Activated CD4-positive, alpha-beta T cell treated with anti-CD3 and anti-CD28 coated beads, Interleukin-2, amount 10 ng/mL, durations not matched to agents 24 days and 14 days (primary cell): Measurements from ENCODE around the gene ZFR2. TPM values are rescaled to one million over a fixed set of nuclear protein-coding genes. Genes with fewer than 3 reads are reported as not detected.

ENCODE experiments used
- DNase-seq: peaks from one replicate; pipeline ENCODE4 v3.0.0; 2022
- H3K27ac Mint-ChIP-seq: one replicate; pipeline ENCODE4 v1.8.0; 2022; ENCODE audit warnings: mild to moderate bottlenecking, mixed read lengths
- H3K27me3 Mint-ChIP-seq: one replicate; pipeline ENCODE4 v1.8.0; 2022; ENCODE audit warnings: mixed read lengths
- H3K36me3 Mint-ChIP-seq: one replicate; pipeline ENCODE4 v1.8.0; 2022; ENCODE audit warnings: low read depth, mild to moderate bottlenecking, mixed read lengths
- H3K4me1 Mint-ChIP-seq: one replicate; pipeline ENCODE4 v1.8.0; 2021; ENCODE audit warnings: mixed read lengths
- H3K4me3 Mint-ChIP-seq: one replicate; pipeline ENCODE4 v1.8.0; 2022; ENCODE audit warnings: mild to moderate bottlenecking, moderate library complexity, mixed read lengths
- H3K9me3 Mint-ChIP-seq: one replicate; pipeline ENCODE4 v1.8.0; 2021; ENCODE audit warnings: mixed read lengths
- intact Hi-C: fragments of 100-400 bp; cut with micrococcal nuclease; formaldehyde crosslinking; loops from one replicate; pipeline ENCODE4 v1.15.1; 2023
- total RNA-seq: library from RNA; stranded (reverse); gene quantifications from 2 replicates; pipeline ENCODE4 v1.2.3, GENCODE V29; 2022

ZFR2 gene
- total RNA-seq, 1 donor from 2014 or later = not detected

DNA sequence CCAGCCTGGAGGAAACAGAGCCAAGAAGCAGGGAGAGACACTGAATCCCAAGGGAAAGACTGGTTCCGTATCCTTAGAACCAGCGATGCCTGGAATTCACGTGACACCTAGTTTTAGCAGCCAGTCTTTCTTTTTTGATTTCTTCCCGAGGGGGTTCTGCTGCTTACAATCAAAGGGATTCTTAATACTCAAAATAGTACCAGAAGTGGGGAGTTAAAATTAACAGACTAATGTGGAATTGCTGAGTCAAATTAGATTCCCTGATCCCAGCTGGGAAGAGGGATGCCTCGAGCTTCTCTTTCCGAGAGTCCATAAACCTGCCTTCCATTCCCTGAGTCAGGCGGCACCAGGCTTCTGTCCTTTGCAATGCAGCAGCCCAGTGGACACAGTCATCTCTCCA, 77.9 kb downstream of the ZFR2 start:
- Mint-ChIP-seq H3K27ac (no peak overlapping the region), H3K4me1 (peaks cover 2% of the 10 kb centered on the region), H3K9me3 (no peaks in the 10 kb centered on the region), H3K27me3 (peaks cover 14% of the 10 kb centered on the region), H3K4me3 (no peak overlapping the region), H3K36me3 (no peaks in the 10 kb centered on the region)
- intact Hi-C loops = no loop called here
- no peak for DNase-seq

DNA sequence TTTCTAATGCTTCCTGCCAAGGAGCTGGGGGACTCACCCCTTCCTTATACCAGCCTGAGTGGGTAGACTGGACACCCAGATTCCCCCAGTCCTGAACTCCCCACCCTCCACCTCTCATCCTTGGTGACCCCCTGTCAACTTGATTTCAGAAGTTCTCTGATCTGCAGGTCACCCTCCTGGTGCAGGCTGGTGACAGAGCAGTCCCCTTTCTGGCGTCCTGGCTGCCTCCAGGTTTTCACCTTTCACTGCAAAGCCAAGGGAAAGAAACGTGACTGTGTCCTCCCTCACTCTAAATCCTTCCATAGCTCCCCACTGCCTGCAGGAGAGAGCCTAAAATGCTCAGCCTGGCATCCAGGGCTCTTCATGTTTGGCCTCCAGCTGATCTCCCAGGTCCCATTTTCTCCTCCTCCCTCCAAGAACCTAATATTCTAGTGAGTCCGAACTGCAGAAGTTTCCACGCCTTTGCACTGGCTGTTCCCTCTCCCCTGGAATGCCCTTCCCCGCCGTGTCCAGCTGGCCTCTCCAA, 78.6 kb downstream of the ZFR2 start:
- intact Hi-C loops = no loop called here
- no peak overlapping the region for H3K4me3 Mint-ChIP-seq
- no peaks in the 10 kb centered on the region for H3K9me3 Mint-ChIP-seq
- H3K27ac Mint-ChIP-seq = no peak overlapping the region
- H3K4me1 Mint-ChIP-seq = peaks cover 2% of the 10 kb centered on the region
- DNase-seq = no peak
- no peaks in the 10 kb centered on the region for H3K36me3 Mint-ChIP-seq
- peaks cover 14% of the 10 kb centered on the region for H3K27me3 Mint-ChIP-seq

DNA sequence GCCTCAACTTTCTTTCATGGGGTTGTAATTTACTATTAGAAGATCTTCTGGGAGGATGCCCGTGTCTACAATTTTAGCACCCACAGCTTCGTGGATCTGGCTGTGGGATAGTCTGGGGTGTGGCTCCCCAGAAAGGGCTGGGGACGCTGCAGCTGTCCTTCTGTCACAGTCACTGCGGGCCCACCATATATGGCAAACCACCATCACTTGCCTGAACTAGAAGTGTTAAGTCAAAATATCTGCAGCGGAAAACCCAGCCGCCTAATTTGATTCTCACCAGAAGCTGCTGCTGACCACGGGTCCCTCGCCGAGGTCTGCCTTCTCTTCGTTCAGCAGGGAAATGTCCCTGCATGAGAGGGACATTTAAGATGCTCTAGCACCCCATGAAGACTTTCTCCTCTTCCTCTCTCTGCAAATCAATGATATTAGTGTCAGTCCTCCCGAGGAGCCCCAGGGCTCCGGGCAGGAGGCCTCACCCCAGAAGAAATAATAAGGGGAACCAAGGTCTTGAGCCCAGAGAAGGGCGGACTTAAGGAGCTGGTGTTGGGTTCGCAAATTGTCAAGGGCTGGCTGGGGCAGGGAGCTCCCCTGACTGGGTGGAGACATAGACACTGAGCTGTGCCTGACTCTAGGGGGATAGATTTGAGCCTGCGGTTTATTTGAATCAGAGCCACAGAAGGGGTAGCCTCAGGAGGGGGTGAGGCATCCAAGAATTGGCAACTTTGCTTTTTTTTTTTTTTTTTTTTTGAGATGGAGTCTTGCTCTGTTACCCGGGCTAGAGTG, 79.7 kb downstream of the ZFR2 start:
- Mint-ChIP-seq H3K4me1 (peaks cover 4% of the 10 kb centered on the region), H3K27ac (no peak overlapping the region), H3K4me3 (no peak overlapping the region), H3K9me3 (no peaks in the 10 kb centered on the region), H3K27me3 (peaks cover 16% of the 10 kb centered on the region), H3K36me3 (peaks cover 3% of the 10 kb centered on the region)
- no peak for DNase-seq
- intact Hi-C loops = no loop called here

DNA sequence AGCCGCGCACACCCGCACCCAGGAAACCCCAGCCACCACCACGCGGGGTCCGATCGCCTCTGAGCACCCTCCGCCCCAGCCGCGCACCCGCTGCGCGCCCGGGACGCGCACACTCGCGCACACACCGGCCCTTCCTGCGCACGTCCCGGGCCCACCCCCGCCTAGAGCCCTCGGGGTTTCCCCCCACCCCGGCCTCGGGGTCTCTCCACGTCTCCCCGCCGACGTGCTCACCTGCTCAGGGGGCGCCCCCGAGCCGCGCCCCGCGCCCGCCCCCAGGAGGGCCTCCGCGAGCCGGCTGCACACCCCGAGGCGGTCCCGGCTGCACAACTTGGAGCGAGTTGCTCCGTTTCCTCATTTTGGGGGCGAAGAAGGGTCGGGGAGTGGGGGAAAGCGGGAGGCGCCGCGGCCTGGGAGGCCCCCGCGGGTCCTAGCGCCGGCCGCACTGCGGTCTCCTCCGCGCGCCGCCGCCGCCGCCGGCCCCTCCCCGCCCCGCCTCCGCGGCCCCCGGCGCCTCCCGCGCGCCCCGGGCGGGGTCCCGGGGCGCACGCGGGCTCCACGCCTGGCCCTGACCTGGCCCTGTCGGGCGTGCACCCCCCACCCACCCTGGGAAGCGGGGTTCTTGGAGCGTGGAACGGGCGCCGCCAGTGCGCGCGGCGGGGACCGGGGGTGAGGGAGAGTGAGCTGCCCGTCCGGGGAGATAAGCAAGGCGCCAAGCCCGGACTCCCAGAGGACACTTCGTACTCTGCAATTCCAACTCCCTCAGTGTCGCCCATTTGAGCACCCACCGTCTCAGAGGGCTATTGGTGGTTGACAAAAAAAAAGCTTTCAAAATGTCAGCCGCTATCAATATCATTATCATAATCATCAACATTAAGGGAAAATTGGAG, 82.7 kb downstream of the ZFR2 start, which contains the start of gene MATK:
MATK (minus strand) TSS at position 444 of the 887 bp plus-strand sequence. CDS start 1,246 bp downstream, outside the sequence.
- H3K9me3 Mint-ChIP-seq = peaks cover 12% of the 10 kb centered on the region
- H3K4me1 Mint-ChIP-seq = peaks cover 4% of the 10 kb centered on the region
- H3K36me3 Mint-ChIP-seq = peaks cover 23% of the 10 kb centered on the region
- peak within 1 kb of the TSS; percentile 84 for H3K4me3 Mint-ChIP-seq
- intact Hi-C loops = loop anchor here (2.0 kb wide), 1 partner anchor 33 kb away; no protein-coding TSS in a partner anchor
- DNase-seq = peak; percentile 68
- peak within 1 kb of the TSS; percentile 75 for H3K27ac Mint-ChIP-seq
- peaks cover 16% of the 10 kb centered on the region for H3K27me3 Mint-ChIP-seq

DNA sequence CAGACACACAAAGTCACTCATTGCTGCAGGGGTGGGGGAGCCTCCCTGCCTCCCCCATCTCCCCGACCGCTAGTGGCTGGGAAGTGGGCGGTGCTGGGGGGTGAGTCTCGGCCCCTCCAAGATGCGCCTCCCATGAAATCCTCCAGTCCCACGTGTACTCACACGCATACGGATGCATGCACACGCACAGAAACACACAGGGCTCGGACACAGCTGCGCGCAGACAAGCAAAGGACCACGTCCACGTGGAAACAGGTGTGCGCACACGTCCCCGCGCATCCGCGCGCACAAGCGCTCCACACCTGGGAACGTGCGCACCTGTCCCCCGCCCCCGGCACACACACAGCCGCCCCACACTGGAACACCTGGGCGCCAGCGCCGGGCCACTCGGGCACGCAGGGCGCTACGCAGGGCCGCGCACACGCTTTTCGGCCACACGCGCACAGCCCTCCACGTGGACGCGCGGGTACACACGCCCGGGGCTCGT, 83.3 kb downstream of the ZFR2 start:
- Mint-ChIP-seq H3K36me3 (peaks cover 28% of the 10 kb centered on the region), H3K27me3 (peaks cover 11% of the 10 kb centered on the region), H3K4me3 (peak overlapping the region; percentile 84), H3K27ac (peak overlapping the region; percentile 75), H3K4me1 (peaks cover 4% of the 10 kb centered on the region), H3K9me3 (peaks cover 12% of the 10 kb centered on the region)
- peak; percentile 65 for DNase-seq
- intact Hi-C loops = loop anchor here (2.0 kb wide), 1 partner anchor 33 kb away; no protein-coding TSS in a partner anchor

DNA sequence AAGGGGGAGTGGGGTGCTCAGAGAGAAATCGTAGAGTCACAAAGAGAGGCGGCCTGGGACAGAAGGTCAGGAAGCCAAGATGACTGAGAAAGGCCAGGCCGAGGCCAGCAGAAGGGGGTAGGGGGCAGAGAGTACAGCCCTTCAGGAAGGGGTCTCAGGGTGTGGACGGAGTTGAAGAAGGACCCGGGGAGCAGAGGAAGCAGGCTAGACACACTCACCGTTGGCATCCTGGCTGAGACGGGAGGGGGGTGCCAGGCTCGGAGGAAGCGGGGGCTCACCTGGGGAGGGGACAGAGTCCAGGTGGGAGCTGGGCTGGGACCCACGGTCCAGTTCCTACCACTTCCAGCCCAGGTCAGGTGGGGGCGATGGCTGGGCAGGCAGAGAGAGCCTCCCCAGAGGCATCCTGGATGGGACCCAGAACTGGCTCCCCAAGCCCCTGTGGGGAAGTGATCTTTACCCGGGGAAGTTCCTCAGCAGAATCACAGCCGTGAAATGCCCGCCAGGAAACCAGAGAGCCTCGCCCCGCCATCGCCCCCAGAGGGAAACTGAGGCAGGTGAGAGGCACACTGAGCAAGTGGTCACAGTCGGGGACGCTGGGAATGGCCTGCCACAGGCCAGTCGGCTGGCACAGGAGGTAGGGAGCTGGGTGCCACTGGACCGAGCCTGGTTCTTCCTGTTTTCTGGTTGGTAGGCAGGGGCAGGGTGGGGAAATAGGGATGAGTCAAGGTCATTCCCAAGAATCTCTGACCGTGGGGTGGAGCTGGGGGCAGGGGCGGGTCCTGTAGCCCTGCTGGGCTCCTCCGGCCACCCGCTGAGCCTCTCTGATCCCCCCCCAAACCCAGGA, 84.0 kb downstream of the ZFR2 start:
- Mint-ChIP-seq H3K27me3 (peaks cover 9% of the 10 kb centered on the region), H3K27ac (peak overlapping the region; percentile 75), H3K4me3 (peak overlapping the region; percentile 84), H3K4me1 (peaks cover 4% of the 10 kb centered on the region), H3K36me3 (peaks cover 28% of the 10 kb centered on the region), H3K9me3 (peaks cover 12% of the 10 kb centered on the region)
- no peak for DNase-seq
- intact Hi-C loops = loop anchor here (2.0 kb wide), 1 partner anchor 34 kb away; no protein-coding TSS in a partner anchor

DNA sequence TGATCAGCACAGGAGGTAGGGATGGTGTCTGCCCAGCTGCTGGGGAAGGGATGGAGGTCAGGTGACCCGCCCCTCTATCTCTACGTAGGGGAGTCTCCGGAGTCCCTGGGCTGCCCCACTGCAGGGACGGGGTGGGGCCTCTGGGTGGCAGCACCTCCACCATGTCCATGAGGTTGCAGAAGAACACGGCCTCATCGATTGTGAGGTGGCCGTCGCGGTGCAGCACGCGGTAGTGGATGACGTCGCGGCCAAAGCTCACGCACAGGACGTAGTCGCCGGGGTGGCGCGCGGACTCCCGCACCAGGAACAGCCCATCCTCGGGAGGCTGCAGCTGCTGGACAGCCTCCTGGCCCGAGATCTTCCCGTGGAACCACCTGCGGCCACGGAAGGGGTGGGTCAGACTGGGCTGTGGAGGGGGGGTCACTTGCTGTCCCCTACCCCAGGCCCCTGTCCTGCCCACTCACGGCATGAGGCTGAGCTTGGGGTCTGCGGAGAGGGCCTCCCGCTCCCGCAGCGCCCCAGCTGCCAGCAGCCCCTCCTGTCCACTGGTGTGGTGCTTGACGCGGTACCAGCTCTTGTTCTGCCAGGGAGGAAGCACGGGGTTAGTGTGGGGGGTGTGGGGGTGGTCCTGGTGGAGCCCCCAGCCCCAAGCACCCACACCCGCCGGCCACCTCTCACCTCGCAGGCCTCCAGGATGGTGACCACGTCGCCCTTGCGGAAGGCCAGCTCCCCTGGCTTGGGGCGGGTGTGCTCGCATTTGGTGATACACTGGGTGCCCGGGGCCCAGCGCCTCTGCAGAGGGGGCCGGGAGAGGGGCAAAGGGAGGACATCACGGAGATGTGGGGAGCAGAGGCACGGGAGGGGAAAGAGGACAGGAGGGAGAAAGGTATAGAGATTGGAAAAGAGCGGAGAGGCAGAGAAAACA, 84.9 kb downstream of the ZFR2 start:
- Mint-ChIP-seq H3K9me3 (peaks cover 12% of the 10 kb centered on the region), H3K4me3 (peak overlapping the region; percentile 84), H3K36me3 (peaks cover 28% of the 10 kb centered on the region), H3K27ac (no peak overlapping the region), H3K4me1 (peaks cover 4% of the 10 kb centered on the region), H3K27me3 (peaks cover 7% of the 10 kb centered on the region)
- intact Hi-C loops = loop anchor here (2.0 kb wide), 1 partner anchor 35 kb away; no protein-coding TSS in a partner anchor
- DNase-seq = peak; percentile 70

DNA sequence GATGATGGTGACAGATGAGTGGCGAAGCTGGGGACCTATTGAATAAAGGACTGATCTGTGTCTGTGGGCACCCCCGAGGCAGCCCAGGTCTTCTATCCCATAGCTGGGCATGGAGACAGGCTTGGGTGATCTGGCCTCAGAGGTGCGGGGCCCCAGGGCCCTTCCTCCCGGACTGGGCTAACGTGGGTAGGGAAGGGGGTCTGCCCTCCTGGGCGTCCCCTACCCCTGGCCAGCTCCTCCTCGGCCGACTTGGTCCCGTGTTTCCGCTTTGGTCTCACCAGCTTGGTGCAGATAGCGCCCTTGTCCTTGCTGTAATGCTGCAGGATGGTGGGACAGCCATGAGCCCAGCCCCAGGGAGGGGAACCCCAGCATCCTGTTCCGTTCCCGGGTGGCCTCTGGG, 85.9 kb downstream of the ZFR2 start:
- intact Hi-C loops = no loop called here
- DNase-seq = no peak
- peaks cover 28% of the 10 kb centered on the region for H3K36me3 Mint-ChIP-seq
- no peak overlapping the region for H3K27ac Mint-ChIP-seq
- no peak overlapping the region for H3K4me3 Mint-ChIP-seq
- H3K4me1 Mint-ChIP-seq = peaks cover 3% of the 10 kb centered on the region
- H3K27me3 Mint-ChIP-seq = peaks cover 7% of the 10 kb centered on the region
- peaks cover 12% of the 10 kb centered on the region for H3K9me3 Mint-ChIP-seq

DNA sequence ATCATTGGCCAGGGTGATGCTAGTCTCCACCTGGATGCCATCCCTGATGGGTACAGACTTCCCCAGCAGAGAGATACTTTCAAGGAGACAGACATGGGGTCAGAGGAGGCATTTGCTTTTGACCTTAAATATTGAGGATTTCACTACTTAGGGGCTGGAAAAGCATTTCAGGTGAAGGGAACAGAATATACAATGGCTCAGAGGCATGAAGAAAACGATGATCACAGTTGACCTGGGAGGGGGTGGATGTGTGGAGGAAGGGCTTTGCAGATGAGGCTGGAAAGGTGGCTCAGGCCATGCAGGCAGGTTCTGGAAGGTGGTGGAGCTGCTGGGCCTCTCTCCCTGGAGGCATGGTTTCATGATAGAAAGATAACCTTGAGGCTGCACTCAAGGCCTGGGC, 86.5 kb downstream of the ZFR2 start:
- intact Hi-C loops = no loop called here
- H3K4me3 Mint-ChIP-seq = no peak overlapping the region
- no peak overlapping the region for H3K27ac Mint-ChIP-seq
- peaks cover 7% of the 10 kb centered on the region for H3K27me3 Mint-ChIP-seq
- peaks cover 28% of the 10 kb centered on the region for H3K36me3 Mint-ChIP-seq
- peaks cover 12% of the 10 kb centered on the region for H3K9me3 Mint-ChIP-seq
- peaks cover 3% of the 10 kb centered on the region for H3K4me1 Mint-ChIP-seq
- no peak for DNase-seq

DNA sequence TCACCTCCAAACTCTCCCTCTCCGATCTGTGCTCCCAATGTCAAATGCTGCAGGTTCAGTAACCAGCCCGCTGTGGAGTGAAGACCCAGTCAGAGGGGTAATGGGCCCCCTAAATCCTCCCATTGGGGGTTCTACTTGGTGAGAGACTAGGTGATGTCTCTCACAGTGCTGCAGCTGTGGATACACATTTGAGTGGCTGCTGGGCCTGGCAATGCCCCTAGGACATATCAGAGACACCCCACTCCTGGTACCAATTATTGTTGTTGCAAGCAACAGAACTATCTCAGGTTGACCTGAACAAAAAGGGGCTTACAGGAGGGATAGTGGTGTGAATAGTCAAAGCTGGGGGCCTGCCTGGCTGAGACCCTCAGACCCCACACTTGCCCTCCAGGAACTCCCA, 87.2 kb downstream of the ZFR2 start:
- intact Hi-C loops = no loop called here
- H3K9me3 Mint-ChIP-seq = peaks cover 12% of the 10 kb centered on the region
- no peak overlapping the region for H3K27ac Mint-ChIP-seq
- peaks cover 3% of the 10 kb centered on the region for H3K27me3 Mint-ChIP-seq
- peaks cover 28% of the 10 kb centered on the region for H3K36me3 Mint-ChIP-seq
- no peak for DNase-seq
- no peak overlapping the region for H3K4me3 Mint-ChIP-seq
- peaks cover 3% of the 10 kb centered on the region for H3K4me1 Mint-ChIP-seq

DNA sequence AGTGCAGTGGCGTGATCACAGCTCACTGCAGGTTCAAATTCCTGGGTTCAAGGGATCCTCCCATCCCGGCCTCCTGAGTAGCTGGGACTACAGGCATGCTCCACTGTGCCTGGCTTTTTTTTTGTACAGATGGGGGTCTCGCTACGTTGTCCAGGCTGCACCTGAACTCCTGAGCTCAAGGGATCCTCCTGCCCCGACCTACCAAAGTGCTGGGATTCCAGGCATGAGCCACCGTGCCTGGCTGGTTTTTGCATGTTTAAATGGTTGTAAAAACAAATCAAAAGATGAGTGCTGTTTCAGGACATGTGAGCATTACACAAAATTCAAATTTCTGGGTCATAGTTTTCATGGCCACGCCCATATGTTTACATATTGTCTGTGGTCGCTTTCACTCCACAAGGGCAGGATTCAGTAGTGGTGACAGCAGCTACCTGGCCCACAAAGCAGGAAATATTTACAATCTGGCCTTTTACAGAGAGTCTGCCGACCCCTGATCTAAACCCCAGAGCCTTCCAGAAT, 88.0 kb downstream of the ZFR2 start:
- peaks cover 29% of the 10 kb centered on the region for H3K36me3 Mint-ChIP-seq
- intact Hi-C loops = no loop called here
- H3K9me3 Mint-ChIP-seq = peaks cover 12% of the 10 kb centered on the region

More for the DNA sequence above, 88.0 kb downstream of the ZFR2 start:
- H3K27me3 Mint-ChIP-seq = peaks cover 2% of the 10 kb centered on the region
- H3K4me1 Mint-ChIP-seq = peaks cover 3% of the 10 kb centered on the region
- no peak for DNase-seq
- H3K27ac Mint-ChIP-seq = no peak overlapping the region
- H3K4me3 Mint-ChIP-seq = no peak overlapping the region
